NCI-H345 (cell line): ENCODE data around the gene DHX8.
"Not testable (repeated sequence)": the region's sequence is repeated elsewhere in the genome, so short reads cannot be mapped to it uniquely, and the experiment has no call there.

Experiments
- DNase-seq: peaks from one replicate; lab custom pipeline; 2025; lab: John Stamatoyannopoulos, UW

The DHX8 gene

DNA sequence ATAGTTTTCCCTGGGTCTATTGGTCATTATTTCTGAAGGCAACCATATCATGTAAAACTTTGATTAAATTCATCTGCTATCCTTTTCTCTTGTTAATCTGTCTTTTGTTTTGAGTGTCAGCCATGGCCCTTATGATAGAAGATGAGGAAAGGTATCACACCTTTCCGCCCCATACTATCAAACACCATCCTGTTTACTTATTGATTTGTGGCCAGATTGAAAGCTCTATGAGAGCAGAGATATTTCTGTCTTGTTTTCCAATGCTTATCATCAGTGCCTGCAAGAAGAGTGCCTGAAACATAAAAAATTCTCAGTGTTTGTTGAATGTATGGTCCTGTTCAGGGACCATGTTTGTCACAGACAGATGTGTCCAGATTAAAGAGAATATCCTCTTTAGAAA, 22.6 kb upstream of the DHX8 start:
- no peak for DNase-seq

DNA sequence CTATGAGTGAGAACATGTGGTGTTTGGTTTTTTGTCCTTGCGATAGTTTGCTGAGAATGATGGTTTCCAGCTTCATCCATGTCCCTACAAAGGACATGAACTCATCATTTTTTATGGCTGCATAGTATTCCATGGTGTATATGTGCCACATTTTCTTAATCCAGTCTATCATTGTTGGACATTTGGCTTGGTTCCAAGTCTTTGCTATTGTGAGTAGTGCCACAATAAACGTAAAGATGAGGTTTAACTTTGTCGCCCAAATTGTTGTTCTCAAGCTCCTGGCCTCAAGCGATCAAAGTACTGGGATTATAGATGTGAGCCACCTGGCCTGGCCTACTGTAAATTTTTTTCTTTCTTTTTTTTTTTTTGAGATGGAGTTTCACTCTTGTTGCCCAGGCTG, 21.2 kb upstream of the DHX8 start:
- not testable (repeated sequence) for DNase-seq

DNA sequence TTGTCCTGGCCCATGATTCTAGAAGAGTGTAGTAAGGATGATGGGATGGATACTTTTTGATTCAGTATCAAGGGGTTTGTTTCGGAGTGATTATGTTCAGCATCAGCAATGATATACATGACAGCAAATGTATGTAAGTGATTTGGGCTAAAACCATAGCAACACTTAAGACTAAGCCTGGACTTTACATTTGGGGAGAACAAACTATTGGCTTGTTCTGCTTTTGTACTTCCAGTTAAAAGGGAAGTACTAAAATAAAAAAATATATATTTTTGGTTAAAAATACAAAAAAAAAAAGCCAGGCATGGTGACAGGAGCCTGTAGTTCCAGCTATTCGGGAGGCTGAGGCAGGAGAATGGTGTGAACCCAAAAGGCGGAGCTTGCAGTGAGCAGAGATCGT, 20.5 kb upstream of the DHX8 start:
- no peak for DNase-seq

GRCh38 chr17:43464046-43464445, 19.7 kb upstream of the DHX8 start:
- DNase-seq: no peak

GRCh38 chr17:43465049-43465448, 18.7 kb upstream of the DHX8 start:
- no peak for DNase-seq

DNA sequence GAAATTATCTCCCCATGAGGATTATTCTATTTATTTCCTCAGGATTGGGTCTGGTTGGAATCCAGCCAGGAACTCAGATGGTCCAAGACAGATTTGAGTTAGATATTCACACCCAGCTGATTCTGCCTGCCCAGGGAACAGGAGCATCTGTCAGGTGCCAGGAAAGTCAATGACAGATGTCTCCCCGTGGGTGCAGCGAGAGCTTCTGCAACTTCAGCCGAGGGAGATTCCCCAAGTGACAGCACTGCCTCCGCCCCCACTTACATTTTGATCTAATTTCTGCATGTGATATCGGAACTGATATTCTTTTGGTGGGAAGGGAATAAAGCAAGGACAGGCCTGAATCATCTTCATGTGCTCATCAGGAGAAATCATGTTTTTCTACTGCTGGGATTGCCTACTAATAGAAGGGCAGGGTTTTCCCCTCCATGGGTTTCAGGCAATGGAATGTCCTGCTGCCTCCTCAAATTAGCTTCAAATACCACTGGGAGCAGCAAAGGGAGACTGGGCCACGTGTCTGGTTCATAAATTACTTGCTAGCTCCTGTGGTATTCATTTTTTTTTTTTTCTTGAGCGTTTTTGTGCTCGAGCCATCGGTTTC, 15.7 kb upstream of the DHX8 start:
- no peak for DNase-seq

DNA sequence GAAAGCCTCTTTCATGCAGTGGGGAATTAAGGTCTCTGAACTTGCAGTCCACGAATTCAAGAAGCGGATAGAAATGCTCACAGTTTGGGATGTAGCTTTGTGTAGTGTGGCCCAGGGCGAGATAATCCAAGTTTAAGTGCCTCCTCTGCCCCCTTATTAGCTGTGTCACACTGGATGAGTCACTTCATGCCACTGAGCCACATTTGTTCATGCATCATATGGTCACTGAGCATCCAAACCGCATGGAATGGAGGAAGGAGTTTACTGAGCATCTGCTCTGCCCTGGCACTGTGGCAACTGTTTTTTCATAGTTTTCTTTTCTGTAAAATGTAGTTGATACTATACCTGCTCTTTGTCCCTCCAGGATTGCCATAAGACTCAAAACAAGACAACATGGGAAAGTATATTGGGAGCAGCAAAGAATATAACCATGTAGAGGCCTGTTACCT, 15.1 kb upstream of the DHX8 start:
- no peak for DNase-seq

DNA sequence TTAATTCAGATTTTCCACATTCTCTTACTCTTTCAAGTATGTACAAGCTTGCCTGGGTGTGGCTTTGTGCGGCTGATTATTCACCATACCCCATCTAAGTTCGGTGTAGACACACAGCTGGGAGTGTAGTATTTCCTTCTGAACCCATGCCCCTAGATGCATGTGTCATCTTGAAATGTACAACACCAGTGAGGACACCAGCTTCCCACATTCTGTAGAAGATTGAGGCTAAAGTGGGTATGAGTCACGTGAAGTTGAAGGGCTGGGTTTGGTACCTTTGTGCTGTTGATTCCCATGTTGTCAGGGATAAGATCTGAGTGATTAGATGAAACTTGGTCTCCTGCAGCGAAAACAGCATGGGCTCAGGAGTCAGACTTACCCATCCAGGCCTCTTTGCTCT, 14.6 kb upstream of the DHX8 start:
- no peak for DNase-seq

DNA sequence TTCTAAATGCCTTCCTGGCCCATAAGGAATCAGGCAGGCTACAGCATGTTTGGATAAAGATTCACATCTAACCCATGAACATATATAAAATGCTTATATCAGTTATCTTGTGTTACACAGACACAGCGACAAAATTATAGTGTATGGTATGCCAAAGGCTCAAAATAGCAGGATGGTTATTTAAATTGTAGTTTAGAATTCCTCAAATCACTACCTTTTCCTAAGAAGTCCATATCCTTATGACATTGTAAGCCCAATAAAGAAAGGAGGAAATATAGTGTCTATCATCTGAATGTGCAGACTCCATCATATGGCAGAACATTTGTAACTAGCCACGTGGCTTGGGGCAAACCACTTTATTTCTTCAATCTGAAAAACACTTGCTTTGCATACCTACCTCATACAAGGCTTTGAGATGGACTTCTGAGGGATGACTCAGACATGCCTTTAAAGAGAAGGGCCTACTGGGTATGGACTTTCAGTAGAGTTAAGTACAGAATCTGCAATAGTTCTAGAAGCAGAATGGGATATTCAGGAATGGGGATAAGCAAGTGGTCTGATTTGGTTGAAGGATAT, 12.1 kb upstream of the DHX8 start:
- DNase-seq: no peak

DNA sequence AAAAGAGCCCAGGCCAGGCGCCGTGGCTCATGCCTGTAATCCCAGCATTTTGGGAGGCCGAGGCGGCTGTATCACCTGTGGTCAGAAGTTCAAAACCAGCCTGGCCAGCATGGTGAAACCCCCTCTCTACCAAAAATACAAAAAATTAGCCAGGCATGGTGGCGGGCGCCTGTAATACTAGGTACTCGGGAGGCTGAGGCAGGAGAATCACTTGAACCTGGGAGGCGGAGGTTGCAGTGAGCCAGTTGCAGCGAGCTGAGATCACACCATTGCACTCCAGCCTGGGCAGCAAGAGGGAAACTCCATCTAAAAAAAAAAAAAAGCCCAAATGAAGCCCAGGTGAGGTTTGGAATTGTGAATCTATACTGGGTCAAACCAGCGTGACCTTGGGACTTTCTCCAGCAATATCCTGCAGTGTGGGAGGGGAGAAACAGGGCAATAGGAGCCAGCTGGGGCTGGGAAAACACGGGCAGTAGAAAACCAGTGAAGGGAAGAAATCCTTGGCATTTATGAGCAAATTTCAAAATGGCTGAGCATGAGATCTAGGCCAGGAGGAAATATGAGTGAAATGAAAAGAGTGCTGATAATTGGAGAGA, 8.2 kb upstream of the DHX8 start:
- DNase-seq: no peak

DNA sequence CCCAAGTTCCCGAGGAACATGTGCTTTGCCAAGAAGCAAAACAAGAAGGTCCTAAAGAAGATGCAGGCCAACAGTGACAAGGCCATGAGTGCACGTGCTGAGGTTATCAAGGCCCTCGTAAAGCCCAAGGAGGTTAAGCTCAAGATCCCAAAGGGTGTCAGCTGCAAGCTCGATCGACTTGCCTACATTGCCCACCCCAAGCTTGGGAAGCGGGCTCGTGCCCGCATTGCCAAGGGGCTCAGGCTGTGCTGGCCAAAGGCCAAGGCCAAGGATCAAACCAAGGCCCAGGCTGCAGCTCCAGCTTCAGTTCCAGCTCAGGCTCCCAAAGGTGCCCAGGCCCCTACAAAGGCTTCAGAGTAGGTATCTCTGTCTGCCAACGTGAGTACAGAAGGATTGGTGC, 7.5 kb upstream of the DHX8 start:
- not testable (repeated sequence) for DNase-seq

DNA sequence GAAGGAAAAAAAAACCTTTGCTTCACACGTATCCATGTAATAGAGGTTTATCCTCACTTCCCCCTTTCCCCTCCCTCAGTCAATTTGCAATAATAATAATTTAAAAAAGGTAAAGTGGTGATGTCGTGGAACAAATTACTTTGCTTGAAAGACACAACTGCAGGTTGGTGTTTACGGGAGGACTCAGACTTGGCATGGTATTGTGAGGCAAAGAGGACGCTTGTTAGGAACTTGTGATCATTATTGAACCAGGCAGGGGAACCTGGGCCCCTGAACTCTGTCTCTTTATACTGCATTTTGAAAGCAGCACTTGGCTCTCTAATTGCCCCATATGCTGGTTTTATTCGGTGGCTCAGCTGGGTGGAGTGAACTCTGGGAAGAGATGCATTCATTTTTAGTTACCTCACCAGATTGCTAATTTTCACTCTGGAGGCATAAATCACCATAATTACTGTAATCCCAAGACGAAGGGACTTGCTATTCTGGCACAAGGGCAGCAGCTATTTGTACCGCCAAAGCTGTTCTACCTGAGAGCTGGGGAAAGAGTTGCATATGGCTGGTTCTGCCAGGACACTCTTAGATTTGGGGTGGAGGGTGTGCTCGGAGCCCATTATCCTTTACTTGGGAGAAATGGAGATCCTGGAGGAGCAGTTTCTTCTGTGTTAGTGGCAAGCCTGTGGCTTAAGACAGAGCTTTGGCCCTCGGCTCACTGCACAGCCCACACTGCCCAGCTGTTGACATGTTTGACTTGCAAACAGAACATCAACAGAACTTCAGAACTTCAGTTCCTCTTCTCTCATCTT, 5.7 kb upstream of the DHX8 start:
- DNase-seq: no peak

GRCh38 chr17:43479948-43480347, 3.8 kb upstream of the DHX8 start:
- no peak for DNase-seq

GRCh38 chr17:43482103-43483012, 1.4 kb upstream of the DHX8 start:
- DNase-seq: no peak

GRCh38 chr17:43490621-43491020, 6.8 kb downstream of the DHX8 start:
- no peak for DNase-seq

GRCh38 chr17:43509440-43509839, 25.7 kb downstream of the DHX8 start:
- DNase-seq: not testable (repeated sequence)

GRCh38 chr17:43511199-43511598, 27.4 kb downstream of the DHX8 start:
- not testable (repeated sequence) for DNase-seq

GRCh38 chr17:43515656-43516055, 31.9 kb downstream of the DHX8 start:
- DNase-seq: no peak

GRCh38 chr17:43517161-43517560, 33.4 kb downstream of the DHX8 start:
- DNase-seq: no peak

DNA sequence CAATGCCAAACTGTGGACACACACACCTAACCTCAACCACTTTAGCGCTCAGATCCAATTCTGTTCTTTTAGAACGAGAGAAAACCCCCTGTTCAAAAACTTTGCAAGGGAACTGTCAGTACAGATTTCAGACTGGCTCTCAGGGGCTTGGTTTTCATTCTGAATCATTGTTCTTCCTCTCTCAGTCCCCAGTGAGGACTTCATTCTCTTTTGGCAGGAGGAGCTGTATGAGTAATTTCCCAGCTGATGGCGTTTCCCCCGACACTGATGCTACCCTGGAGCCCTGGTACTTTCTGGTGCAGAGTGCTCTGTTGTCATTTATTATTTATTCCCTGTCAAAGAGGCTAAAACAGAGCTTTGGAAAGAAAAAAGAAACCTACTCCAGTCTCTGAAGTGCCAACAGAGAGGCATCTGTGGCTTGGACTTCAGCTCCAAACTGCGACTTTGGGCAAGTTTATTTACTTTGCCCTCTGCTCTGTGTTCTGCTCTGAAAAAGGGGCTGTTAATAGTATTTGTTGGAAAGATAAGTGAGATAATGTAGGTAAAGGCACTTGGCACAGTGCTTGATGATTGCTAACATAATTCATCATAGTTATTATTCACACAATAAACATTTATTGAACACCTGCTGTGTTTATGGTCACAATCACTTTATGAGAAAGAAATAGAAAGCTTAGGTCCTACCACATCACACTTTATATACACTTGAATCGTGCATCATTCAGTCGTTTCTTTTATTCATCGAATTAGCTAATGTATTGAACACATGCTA, 34.0 kb downstream of the DHX8 start:
- DNase-seq: no peak

GRCh38 chr17:43521389-43521788, 37.6 kb downstream of the DHX8 start:
- DNase-seq: no peak
